HepG2 (cell line): ENCODE measurements around the gene PDZD4. TPM values are rescaled to one million over a fixed set of nuclear protein-coding genes. Genes with fewer than 3 reads are reported as not detected.

ENCODE experiments used
- CENPX ChIP-seq: sonication (generic); formaldehyde crosslinking; IDR thresholded peaks from 2 replicates; pipeline ENCODE4 v1.9.0; 2021; ENCODE audit warnings: mild to moderate bottlenecking, missing genetic modification reagents, moderate library complexity
- POLR2A ChIP-seq, 2 experiments: IDR thresholded peaks; 2 replicates each; pipeline ENCODE4 v1.6.1; 2011; ENCODE audit warnings: low read depth in 2 of 2, low read length in 2 of 2, mild to moderate bottlenecking in 1 of 2, moderate library complexity in 1 of 2; ENCODE audit not compliant: insufficient read depth in 1 of 2
- SP1 ChIP-seq, 2 experiments: fragments of 450-650 bp in 1 of 2; sonication (generic) in 1 of 2; formaldehyde crosslinking in 1 of 2; IDR thresholded peaks; 2 replicates each; pipeline versions ENCODE4 v1.4.0 to v1.6.1; 2016 to 2020; ENCODE audit warnings: missing genetic modification reagents in 1 of 2
- TARDBP ChIP-seq: sonication (generic); formaldehyde crosslinking; IDR thresholded peaks from 2 replicates; pipeline ENCODE4 v1.8.0; 2022; ENCODE audit warnings: mild to moderate bottlenecking, missing genetic modification reagents
- ZNF251 ChIP-seq: sonication (generic); formaldehyde crosslinking; IDR thresholded peaks from 2 replicates; pipeline ENCODE4 v1.9.0; 2021; ENCODE audit warnings: mild to moderate bottlenecking, missing genetic modification reagents
- ZNF282 ChIP-seq: fragments of 450-650 bp; IDR thresholded peaks from 2 replicates; pipeline ENCODE4 v1.6.1; 2018; ENCODE audit not compliant: partially characterized antibody
- ZNF556 ChIP-seq: sonication (generic); formaldehyde crosslinking; IDR thresholded peaks from 2 replicates; pipeline ENCODE4 v1.4.0; 2020; ENCODE audit warnings: mild to moderate bottlenecking, missing genetic modification reagents, borderline replicate concordance
- polyA plus RNA-seq, 8 experiments: library from polyadenylated mRNA; depleted of rRNA in 3 of 8; stranded (reverse) in 7 of 8; unstranded in 1 of 8; fragments of >200 nt; fragmentation: Illumina TruSeq in 4 of 8; extraction: Trizol in 4 of 8; gene quantifications; 2 replicates each; pipeline versions ENCODE4 v1.2.1 to v1.2.3, GENCODE V29; 2011 to 2016; ENCODE audit warnings: low read depth in 4 of 8, missing spikeins in 1 of 8, mixed read lengths in 1 of 8; ENCODE audit not compliant: insufficient read depth in 1 of 8
- total RNA-seq, 5 experiments: library from RNA; depleted of rRNA; stranded (reverse); fragments of >200 nt; fragmentation: Illumina TruSeq; extraction: Trizol; gene quantifications; 2 replicates each; pipeline ENCODE4 v1.2.3, GENCODE V29; 2016; ENCODE audit warnings: low read depth in 1 of 5
- TF ChIP-seq, protein P1 (sequence below): sonication (generic); formaldehyde crosslinking; IDR thresholded peaks from 2 replicates; pipeline ENCODE4 v1.4.0; 2020; ENCODE audit warnings: missing genetic modification reagents
- TF ChIP-seq, protein P2 (sequence below): sonication (generic); formaldehyde crosslinking; IDR thresholded peaks from 2 replicates; pipeline ENCODE4 v1.5.0; 2020; ENCODE audit warnings: missing genetic modification reagents
- TF ChIP-seq, protein P3 (sequence below): sonication (generic); formaldehyde crosslinking; conservative IDR thresholded peaks from 2 replicates; pipeline ENCODE4 v1.8.0; 2022; ENCODE audit warnings: mild to moderate bottlenecking, moderate library complexity, missing genetic modification reagents
- TF ChIP-seq, protein P4 (sequence below): sonication (generic); formaldehyde crosslinking; IDR thresholded peaks from 2 replicates; pipeline ENCODE4 v1.5.0; 2020; ENCODE audit warnings: mild to moderate bottlenecking, low read depth, missing genetic modification reagents, borderline replicate concordance
- TF ChIP-seq, protein P5 (sequence below): sonication (generic); formaldehyde crosslinking; IDR thresholded peaks from 2 replicates; pipeline ENCODE4 v1.4.0; 2020; ENCODE audit warnings: missing genetic modification reagents
- TF ChIP-seq, protein P6 (sequence below): sonication (generic); formaldehyde crosslinking; IDR thresholded peaks from 2 replicates; pipeline ENCODE4; 2020; ENCODE audit warnings: missing genetic modification reagents, mild to moderate bottlenecking, borderline replicate concordance
- TF ChIP-seq, protein P7 (sequence below): sonication (generic); formaldehyde crosslinking; IDR thresholded peaks from 2 replicates; pipeline ENCODE4 v1.4.0; 2020; ENCODE audit warnings: missing genetic modification reagents, borderline replicate concordance

Gene PDZD4
- total and polyA plus RNA-seq, 2 of the 13 experiments (the other 11 are each of a cell fraction or from before 2014, with no cell fraction given) = not detected

DNA sequence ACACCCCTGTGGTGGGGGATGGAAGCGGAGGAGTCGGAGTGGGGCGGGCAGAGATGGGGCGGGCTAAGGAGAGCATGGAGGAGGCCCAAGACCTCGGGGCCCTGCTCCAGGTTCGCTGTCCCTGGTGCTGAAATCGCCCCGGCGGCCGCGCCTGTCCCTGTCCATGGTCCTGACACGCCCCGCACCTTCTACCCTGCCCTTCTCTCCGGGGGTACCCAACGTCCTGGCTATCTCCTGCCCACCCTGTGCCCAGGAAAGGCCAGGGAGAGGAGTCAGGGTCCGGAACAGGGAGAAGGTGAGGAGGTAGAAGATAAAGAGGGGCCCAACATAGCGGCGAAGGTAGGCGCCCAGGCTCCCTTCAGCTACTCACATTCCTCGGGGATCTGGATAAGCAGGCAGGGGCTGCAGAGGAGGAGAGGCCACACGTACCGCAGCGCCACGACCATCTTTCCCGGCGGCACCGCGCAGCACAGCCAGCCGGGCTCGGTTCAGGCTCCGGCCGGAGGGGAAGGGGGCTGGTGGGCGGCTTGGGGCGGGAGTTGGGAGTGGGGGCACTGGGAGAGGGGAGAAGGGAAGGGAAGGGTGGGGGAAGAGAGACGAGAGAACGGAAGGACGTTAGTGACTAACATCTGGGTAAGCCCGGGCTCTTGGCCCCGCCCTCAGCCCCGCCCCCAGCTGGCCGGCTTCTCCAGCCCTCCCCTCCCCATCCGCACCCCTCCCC lies 45.2 kb upstream of the PDZD4 start (continued):
- TF ChIP-seq, protein P1, sequence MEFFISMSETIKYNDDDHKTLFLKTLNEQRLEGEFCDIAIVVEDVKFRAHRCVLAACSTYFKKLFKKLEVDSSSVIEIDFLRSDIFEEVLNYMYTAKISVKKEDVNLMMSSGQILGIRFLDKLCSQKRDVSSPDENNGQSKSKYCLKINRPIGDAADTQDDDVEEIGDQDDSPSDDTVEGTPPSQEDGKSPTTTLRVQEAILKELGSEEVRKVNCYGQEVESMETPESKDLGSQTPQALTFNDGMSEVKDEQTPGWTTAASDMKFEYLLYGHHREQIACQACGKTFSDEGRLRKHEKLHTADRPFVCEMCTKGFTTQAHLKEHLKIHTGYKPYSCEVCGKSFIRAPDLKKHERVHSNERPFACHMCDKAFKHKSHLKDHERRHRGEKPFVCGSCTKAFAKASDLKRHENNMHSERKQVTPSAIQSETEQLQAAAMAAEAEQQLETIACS (CRISPR knock-in tag) = peak; percentile 72
- TF ChIP-seq ZNF251 (CRISPR knock-in tag) = peak; percentile 98
- TF ChIP-seq ZNF556 (CRISPR knock-in tag) = peak; percentile 86; the same call in 1 of the 2 replicates
- no peak for TF ChIP-seq POLR2A (IDR thresholded peaks at IDR 0.05; ENCODE audit: insufficient read depth in 1 of 2, low read depth in 2 of 2, low read length in 2 of 2)
- TF ChIP-seq, protein P2, sequence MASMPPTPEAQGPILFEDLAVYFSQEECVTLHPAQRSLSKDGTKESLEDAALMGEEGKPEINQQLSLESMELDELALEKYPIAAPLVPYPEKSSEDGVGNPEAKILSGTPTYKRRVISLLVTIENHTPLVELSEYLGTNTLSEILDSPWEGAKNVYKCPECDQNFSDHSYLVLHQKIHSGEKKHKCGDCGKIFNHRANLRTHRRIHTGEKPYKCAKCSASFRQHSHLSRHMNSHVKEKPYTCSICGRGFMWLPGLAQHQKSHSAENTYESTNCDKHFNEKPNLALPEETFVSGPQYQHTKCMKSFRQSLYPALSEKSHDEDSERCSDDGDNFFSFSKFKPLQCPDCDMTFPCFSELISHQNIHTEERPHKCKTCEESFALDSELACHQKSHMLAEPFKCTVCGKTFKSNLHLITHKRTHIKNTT (CRISPR knock-in tag) = no peak
- peak; percentile 87; the same call in 1 of the 2 replicates for TF ChIP-seq CENPX (CRISPR knock-in tag)
- TF ChIP-seq, protein P3, sequence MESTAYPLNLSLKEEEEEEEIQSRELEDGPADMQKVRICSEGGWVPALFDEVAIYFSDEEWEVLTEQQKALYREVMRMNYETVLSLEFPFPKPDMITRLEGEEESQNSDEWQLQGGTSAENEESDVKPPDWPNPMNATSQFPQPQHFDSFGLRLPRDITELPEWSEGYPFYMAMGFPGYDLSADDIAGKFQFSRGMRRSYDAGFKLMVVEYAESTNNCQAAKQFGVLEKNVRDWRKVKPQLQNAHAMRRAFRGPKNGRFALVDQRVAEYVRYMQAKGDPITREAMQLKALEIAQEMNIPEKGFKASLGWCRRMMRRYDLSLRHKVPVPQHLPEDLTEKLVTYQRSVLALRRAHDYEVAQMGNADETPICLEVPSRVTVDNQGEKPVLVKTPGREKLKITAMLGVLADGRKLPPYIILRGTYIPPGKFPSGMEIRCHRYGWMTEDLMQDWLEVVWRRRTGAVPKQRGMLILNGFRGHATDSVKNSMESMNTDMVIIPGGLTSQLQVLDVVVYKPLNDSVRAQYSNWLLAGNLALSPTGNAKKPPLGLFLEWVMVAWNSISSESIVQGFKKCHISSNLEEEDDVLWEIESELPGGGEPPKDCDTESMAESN (CRISPR knock-in tag) = peak; percentile 99
- TF ChIP-seq, protein P4, sequence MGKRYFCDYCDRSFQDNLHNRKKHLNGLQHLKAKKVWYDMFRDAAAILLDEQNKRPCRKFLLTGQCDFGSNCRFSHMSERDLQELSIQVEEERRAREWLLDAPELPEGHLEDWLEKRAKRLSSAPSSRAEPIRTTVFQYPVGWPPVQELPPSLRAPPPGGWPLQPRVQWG (CRISPR knock-in tag) = peak; percentile 98
- TF ChIP-seq ZNF282 = no peak
- TF ChIP-seq, protein P5, sequence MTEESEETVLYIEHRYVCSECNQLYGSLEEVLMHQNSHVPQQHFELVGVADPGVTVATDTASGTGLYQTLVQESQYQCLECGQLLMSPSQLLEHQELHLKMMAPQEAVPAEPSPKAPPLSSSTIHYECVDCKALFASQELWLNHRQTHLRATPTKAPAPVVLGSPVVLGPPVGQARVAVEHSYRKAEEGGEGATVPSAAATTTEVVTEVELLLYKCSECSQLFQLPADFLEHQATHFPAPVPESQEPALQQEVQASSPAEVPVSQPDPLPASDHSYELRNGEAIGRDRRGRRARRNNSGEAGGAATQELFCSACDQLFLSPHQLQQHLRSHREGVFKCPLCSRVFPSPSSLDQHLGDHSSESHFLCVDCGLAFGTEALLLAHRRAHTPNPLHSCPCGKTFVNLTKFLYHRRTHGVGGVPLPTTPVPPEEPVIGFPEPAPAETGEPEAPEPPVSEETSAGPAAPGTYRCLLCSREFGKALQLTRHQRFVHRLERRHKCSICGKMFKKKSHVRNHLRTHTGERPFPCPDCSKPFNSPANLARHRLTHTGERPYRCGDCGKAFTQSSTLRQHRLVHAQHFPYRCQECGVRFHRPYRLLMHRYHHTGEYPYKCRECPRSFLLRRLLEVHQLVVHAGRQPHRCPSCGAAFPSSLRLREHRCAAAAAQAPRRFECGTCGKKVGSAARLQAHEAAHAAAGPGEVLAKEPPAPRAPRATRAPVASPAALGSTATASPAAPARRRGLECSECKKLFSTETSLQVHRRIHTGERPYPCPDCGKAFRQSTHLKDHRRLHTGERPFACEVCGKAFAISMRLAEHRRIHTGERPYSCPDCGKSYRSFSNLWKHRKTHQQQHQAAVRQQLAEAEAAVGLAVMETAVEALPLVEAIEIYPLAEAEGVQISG (CRISPR knock-in tag) = peak; percentile 96
- TF ChIP-seq, protein P6, sequence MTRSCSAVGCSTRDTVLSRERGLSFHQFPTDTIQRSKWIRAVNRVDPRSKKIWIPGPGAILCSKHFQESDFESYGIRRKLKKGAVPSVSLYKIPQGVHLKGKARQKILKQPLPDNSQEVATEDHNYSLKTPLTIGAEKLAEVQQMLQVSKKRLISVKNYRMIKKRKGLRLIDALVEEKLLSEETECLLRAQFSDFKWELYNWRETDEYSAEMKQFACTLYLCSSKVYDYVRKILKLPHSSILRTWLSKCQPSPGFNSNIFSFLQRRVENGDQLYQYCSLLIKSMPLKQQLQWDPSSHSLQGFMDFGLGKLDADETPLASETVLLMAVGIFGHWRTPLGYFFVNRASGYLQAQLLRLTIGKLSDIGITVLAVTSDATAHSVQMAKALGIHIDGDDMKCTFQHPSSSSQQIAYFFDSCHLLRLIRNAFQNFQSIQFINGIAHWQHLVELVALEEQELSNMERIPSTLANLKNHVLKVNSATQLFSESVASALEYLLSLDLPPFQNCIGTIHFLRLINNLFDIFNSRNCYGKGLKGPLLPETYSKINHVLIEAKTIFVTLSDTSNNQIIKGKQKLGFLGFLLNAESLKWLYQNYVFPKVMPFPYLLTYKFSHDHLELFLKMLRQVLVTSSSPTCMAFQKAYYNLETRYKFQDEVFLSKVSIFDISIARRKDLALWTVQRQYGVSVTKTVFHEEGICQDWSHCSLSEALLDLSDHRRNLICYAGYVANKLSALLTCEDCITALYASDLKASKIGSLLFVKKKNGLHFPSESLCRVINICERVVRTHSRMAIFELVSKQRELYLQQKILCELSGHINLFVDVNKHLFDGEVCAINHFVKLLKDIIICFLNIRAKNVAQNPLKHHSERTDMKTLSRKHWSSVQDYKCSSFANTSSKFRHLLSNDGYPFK (CRISPR knock-in tag) = peak; percentile 91
- no peak for TF ChIP-seq SP1 (IDR thresholded peaks at IDR 0.05)
- peak; percentile 72; the same call in 1 of the 2 replicates for TF ChIP-seq SP1 (CRISPR knock-in tag; IDR thresholded peaks at IDR 0.05)
- peak; percentile 68; the same call in 1 of the 2 replicates for TF ChIP-seq TARDBP (CRISPR knock-in tag)
- TF ChIP-seq, protein P7, sequence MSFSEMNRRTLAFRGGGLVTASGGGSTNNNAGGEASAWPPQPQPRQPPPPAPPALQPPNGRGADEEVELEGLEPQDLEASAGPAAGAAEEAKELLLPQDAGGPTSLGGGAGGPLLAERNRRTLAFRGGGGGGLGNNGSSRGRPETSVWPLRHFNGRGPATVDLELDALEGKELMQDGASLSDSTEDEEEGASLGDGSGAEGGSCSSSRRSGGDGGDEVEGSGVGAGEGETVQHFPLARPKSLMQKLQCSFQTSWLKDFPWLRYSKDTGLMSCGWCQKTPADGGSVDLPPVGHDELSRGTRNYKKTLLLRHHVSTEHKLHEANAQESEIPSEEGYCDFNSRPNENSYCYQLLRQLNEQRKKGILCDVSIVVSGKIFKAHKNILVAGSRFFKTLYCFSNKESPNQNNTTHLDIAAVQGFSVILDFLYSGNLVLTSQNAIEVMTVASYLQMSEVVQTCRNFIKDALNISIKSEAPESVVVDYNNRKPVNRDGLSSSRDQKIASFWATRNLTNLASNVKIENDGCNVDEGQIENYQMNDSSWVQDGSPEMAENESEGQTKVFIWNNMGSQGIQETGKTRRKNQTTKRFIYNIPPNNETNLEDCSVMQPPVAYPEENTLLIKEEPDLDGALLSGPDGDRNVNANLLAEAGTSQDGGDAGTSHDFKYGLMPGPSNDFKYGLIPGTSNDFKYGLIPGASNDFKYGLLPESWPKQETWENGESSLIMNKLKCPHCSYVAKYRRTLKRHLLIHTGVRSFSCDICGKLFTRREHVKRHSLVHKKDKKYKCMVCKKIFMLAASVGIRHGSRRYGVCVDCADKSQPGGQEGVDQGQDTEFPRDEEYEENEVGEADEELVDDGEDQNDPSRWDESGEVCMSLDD (CRISPR knock-in tag) = peak; percentile 99
